Astrocyte of the spinal cord (primary cell): ENCODE measurements around the gene CRYGD.

Source experiments
- DNase-seq: peaks from one replicate; pipeline ENCODE4 v3.0.0; 2011; ENCODE audit warnings: low read depth, low spot score
- H3K4me3 ChIP-seq: 2 replicates; pipeline ENCODE4 v1.5.1; 2011; ENCODE audit warnings: low read depth, mild to moderate bottlenecking, low read length, moderate library complexity
- in situ Hi-C: cut with HindIII; loops from 2 replicates; pipeline ENCODE4 v1.10.0; 2017; ENCODE audit warnings: low sequenced_read_pairs
- TF ChIP-seq, protein P1 (sequence below): IDR thresholded peaks from 2 replicates; pipeline ENCODE4 v1.5.1; 2012; ENCODE audit warnings: low read depth, mild to moderate bottlenecking, low read length, inconsistent platforms

CRYGD gene

DNA sequence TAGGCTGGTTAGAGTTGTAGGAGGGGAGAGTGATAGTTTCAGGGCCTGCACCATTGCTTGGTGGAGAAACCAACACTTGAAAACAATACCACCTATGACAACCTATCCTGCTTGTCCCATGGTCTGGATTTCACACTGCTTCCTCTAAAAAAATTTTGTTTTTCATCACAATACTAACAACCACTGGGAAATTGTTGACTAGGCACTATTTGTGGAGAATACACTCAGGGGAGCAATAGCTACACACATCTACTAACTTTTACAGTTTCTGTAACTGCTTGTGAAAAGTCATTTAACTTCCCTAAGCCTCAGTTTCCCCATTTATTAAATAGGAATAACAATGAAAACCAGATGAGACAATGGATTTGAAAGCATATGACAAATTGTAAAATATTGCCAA lies 25.8 kb upstream of the CRYGD start:
- no peak for DNase-seq
- TF ChIP-seq, protein P1, sequence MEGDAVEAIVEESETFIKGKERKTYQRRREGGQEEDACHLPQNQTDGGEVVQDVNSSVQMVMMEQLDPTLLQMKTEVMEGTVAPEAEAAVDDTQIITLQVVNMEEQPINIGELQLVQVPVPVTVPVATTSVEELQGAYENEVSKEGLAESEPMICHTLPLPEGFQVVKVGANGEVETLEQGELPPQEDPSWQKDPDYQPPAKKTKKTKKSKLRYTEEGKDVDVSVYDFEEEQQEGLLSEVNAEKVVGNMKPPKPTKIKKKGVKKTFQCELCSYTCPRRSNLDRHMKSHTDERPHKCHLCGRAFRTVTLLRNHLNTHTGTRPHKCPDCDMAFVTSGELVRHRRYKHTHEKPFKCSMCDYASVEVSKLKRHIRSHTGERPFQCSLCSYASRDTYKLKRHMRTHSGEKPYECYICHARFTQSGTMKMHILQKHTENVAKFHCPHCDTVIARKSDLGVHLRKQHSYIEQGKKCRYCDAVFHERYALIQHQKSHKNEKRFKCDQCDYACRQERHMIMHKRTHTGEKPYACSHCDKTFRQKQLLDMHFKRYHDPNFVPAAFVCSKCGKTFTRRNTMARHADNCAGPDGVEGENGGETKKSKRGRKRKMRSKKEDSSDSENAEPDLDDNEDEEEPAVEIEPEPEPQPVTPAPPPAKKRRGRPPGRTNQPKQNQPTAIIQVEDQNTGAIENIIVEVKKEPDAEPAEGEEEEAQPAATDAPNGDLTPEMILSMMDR: no peak
- in situ Hi-C loops: no loop called here

DNA sequence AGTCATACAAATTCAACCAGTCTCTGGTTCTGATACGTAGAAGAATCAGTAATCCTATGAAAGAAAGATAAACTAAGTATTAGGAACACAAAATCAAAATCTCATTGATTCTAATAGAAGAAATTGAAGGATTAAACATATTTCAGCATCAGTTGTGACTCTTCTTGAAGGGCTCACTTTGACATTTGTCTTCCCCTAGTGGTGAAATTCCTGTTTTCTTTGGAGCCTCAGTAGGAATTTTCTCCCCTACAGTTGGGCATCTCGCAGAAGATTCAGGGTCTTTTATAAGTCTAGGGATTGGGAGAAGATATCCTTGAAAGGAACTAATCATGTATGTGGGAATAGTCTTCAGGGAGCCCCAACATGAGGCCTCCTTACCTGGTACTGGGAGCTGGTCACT lies 24.5 kb upstream of the CRYGD start:
- TF ChIP-seq, protein P1: no peak
- DNase-seq: no peak
- in situ Hi-C loops: no loop called here
- no peak overlapping the region for H3K4me3 ChIP-seq

More for the DNA sequence above, 25.8 kb upstream of the CRYGD start:
- no peak overlapping the region for H3K4me3 ChIP-seq

DNA sequence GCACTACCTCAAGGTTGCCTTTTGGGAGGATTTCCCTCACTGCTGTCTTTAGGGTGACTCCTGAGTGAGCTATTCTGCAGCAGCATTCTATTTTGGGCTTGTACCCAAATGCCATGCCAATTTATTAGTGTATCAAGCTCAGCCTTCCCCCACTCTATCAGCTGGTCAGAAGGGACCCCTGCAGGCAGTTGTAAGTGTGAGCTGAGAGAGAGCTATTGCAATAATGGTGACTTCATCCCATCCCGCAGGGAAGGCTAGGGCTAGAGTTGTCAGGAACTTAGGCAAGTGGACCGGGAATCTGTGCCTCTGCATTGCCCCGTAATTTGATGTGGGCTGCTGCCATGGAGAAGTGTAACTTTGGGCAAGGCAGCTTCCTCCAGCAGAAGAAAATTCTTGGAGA lies 23.4 kb upstream of the CRYGD start:
- no peak for DNase-seq
- in situ Hi-C loops: no loop called here
- TF ChIP-seq, protein P1: no peak
- H3K4me3 ChIP-seq: no peak overlapping the region

DNA sequence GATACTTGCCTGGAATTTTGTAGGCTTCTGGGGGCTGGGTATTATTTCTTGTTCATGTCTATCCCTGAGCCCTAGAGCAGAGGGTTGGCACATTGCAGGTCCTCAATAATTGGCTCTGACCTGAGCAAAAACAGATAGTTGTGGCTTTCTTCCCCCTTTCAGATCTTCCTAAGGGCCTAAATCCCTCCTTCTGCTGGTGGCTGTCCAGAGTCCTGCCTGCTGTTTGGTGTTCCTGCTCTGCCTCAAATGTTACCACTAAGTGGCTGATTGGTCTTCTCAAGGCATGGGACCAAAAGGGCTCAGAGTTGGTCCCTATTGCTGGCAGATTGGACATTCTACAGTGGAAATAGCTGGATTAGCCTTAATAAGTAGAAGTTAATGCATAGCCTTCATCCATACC lies 22.7 kb upstream of the CRYGD start:
- TF ChIP-seq, protein P1: no peak
- in situ Hi-C loops: no loop called here
- H3K4me3 ChIP-seq: no peak overlapping the region
- DNase-seq: no peak

DNA sequence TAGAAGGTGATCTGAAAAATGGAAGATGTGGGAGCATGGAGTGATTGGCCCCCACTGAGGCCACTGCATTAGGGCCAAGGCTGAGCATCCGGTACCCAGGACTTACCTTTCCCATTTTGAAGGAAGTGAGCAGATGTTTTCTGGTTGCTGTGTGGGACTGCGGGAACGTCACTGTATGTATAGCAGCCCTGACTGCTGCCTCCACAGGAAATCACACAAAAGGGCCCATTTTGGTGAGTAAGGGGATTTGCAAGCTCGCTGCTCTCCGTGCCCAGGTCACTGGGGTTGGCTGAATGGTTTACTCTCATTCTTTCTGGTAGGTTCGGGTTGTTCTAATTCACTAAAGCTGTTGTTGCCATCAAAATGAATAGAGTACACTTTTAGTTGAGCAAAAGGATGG lies 21.7 kb upstream of the CRYGD start, which contains the start of gene CRYGB:
Gene CRYGB (minus strand): TSS at position 153 of the 400 bp plus-strand sequence. CDS start 38 bp downstream, at position 115.
- TF ChIP-seq, protein P1: no peak
- no peak for DNase-seq

DNA sequence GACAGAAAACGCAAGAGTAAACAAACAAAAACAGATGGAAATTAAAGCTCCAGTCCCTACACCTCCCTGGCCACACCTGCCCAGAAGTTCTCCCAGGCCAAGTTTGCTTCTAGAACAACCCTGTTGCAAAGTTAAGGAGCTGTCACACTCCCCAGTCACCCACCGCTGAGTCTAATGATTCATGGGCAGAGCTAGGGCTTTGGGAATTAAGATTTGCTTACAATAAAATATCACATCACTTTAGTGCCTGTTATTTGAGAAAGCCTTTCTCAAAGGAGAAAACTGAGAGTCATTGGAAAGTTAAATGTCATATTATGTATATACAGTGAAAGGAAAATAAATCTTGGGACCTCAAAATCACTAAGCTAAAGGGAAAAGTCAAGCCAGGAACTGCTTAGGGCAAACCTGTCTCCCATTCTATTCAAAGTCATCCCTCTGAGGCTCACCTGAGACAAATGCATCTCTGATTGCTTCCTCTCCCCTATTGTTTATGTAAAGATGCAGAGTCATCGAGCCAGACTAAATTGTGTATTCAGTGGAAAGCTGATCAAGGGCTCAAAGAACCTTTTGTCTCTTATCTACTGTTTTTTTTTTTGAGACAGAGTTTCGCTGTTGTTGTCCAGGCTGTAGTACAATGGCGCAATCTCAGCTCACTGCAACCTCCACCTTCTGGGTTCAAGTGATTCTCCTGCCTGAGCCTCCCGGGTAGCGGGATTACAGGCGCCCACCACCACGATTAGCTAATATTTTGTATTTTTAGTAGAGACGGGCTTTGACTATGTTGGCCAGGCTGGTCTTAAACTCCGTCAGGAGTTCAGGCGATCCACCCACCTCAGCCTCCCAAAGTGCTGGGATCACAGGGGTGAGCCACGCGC lies 18.8 kb upstream of the CRYGD start:
- H3K4me3 ChIP-seq: no peak overlapping the region
- in situ Hi-C loops: no loop called here
- TF ChIP-seq, protein P1: no peak
- no peak for DNase-seq

More for the DNA sequence above, 21.7 kb upstream of the CRYGD start, which contains the start of gene CRYGB:
- in situ Hi-C loops: no loop called here
- no peak within 1 kb of the TSS for H3K4me3 ChIP-seq
